Ascending aorta (tissue), 2 donors: ENCODE data around the gene SLC2A1. TPM values are rescaled to one million over a fixed set of nuclear protein-coding genes. Genes with fewer than 3 reads are reported as not detected.

Source experiments
- DNase-seq, 2 donors: peaks; one replicate each; pipeline ENCODE4 v3.0.0-alpha.2; 2019; ENCODE audit warnings: low spot score in 2 of 2
- H3K27ac ChIP-seq, 2 donors: fragments of 200-600 bp; sonication (generic); one replicate each; pipeline ENCODE4 v1.5.1; 2016 to 2017; ENCODE audit warnings: mild to moderate bottlenecking in 1 of 2
- H3K27me3 ChIP-seq: fragments of 200-600 bp; sonication (generic); one replicate; pipeline ENCODE4 v1.5.1; 2017
- H3K36me3 ChIP-seq, 2 donors: fragments of 200-600 bp; sonication (generic); one replicate each; pipeline ENCODE4 v1.5.1; 2016
- H3K4me1 ChIP-seq, 2 donors: fragments of 200-600 bp; sonication (generic); one replicate each; pipeline ENCODE4 v1.5.1; 2016 to 2017; ENCODE audit warnings: mild to moderate bottlenecking in 1 of 2
- H3K4me3 ChIP-seq, 2 donors: fragments of 200-600 bp; sonication (generic); one replicate each; pipeline ENCODE4 v1.5.1; 2016 to 2017; ENCODE audit warnings: mild to moderate bottlenecking in 1 of 2
- H3K9me3 ChIP-seq, 2 donors: fragments of 200-600 bp; sonication (generic); one replicate each; pipeline ENCODE4 v1.5.1; 2016
- intact Hi-C: fragments of 100-400 bp; cut with DNase I; formaldehyde crosslinking; loops from one replicate; pipeline ENCODE4 v1.15.1; 2023
- total RNA-seq: library from RNA; depleted of rRNA; stranded (reverse); fragments of >200 nt; gene quantifications from one replicate; pipeline ENCODE4 v1.1.0, GENCODE V29; 2016
- TF ChIP-seq, protein P1 (sequence below), 3 experiments: fragments of 200-600 bp in 2 of 3; fragments of 450-650 bp in 1 of 3; sonication (generic) in 2 of 3; IDR thresholded peaks; one replicate each; pipeline ENCODE4 v1.5.1; 2016 to 2019; ENCODE audit warnings: antibody characterized with exemption in 3 of 3, mild to moderate bottlenecking in 1 of 3, moderate library complexity in 1 of 3

SLC2A1 gene
- total RNA-seq, 1 donor from 2014 or later: 15.5 TPM

- Histone ChIP-seq H3K36me3 (peaks cover 47 to 52% of the 10 kb centered on the region in 2 donors), H3K27ac (no peak overlapping the region), H3K27me3 (no peaks in the 10 kb centered on the region), H3K9me3 (no peaks in the 10 kb centered on the region), H3K4me3 (no peak overlapping the region), H3K4me1 (peaks cover 3 to 16% of the 10 kb centered on the region in 2 donors)
- TF ChIP-seq, protein P1, sequence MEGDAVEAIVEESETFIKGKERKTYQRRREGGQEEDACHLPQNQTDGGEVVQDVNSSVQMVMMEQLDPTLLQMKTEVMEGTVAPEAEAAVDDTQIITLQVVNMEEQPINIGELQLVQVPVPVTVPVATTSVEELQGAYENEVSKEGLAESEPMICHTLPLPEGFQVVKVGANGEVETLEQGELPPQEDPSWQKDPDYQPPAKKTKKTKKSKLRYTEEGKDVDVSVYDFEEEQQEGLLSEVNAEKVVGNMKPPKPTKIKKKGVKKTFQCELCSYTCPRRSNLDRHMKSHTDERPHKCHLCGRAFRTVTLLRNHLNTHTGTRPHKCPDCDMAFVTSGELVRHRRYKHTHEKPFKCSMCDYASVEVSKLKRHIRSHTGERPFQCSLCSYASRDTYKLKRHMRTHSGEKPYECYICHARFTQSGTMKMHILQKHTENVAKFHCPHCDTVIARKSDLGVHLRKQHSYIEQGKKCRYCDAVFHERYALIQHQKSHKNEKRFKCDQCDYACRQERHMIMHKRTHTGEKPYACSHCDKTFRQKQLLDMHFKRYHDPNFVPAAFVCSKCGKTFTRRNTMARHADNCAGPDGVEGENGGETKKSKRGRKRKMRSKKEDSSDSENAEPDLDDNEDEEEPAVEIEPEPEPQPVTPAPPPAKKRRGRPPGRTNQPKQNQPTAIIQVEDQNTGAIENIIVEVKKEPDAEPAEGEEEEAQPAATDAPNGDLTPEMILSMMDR (IDR thresholded peaks at IDR 0.05): no peak
- intact Hi-C loops: loop anchor here (10.0 kb wide), 1 partner anchor 594 kb away; the partner anchor contains the start of gene FOXJ3
- peak in 1 of 2 donors; percentile 60 for DNase-seq
Measured at GRCh38 chr1:42928859-42929258, 29.8 kb downstream of the SLC2A1 start.

DNA sequence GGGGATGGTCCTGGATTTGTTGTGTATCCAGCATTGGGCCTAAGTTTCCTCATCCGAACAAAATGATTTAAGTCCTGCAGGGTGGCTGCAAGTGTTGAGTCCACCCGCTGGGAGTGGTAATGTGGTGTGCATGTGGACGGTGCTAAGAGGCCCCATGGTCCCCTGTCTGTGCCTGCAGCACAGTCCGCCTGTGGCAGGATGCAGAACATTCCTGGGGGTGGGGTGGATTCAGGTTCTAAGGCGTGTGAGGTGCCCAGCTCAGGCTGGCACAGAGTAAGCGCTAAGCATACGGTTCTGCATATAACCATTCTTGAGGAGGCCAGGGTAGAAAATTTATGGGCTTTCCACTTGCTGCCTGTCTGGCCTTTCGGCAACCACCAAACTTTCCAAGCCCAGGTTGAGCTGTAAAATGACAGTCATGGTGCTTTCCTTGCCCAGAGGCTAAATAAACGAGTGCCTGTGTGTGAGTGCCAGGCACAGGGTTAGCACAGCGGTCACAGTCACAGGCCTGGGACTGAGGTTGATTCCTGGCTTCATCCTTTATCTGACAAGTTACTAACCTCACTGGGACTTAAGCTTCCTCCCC lies 30.7 kb downstream of the SLC2A1 start:
- H3K27ac ChIP-seq: no peak overlapping the region
- H3K4me1 ChIP-seq: peaks cover 3 to 22% of the 10 kb centered on the region in 2 donors
- TF ChIP-seq, protein P1 (IDR thresholded peaks at IDR 0.05): no peak
- DNase-seq: no peak
- H3K9me3 ChIP-seq: no peaks in the 10 kb centered on the region
- no peak overlapping the region for H3K4me3 ChIP-seq
- peaks cover 47 to 50% of the 10 kb centered on the region in 2 donors for H3K36me3 ChIP-seq
- no peaks in the 10 kb centered on the region for H3K27me3 ChIP-seq
- intact Hi-C loops: loop anchor here (10.0 kb wide), 1 partner anchor 593 kb away; the partner anchor contains the start of gene FOXJ3

- Histone ChIP-seq H3K9me3 (no peaks in the 10 kb centered on the region), H3K27me3 (no peaks in the 10 kb centered on the region), H3K4me3 (no peak overlapping the region), H3K27ac (no peak overlapping the region), H3K36me3 (peaks cover 47 to 50% of the 10 kb centered on the region in 2 donors), H3K4me1 (peaks cover 3 to 18% of the 10 kb centered on the region in 2 donors)
- TF ChIP-seq, protein P1 (IDR thresholded peaks at IDR 0.05): no peak
- intact Hi-C loops: loop anchor here (10.0 kb wide), 1 partner anchor 593 kb away; the partner anchor contains the start of gene FOXJ3
- DNase-seq: no peak
Measured at GRCh38 chr1:42927274-42927841, 31.3 kb downstream of the SLC2A1 start.

- no peaks in the 10 kb centered on the region for H3K9me3 ChIP-seq
- no peak for DNase-seq
- intact Hi-C loops: loop anchor here (10.0 kb wide), 1 partner anchor 592 kb away; the partner anchor contains the start of gene FOXJ3
- peaks cover 47 to 50% of the 10 kb centered on the region in 2 donors for H3K36me3 ChIP-seq
- no peak overlapping the region for H3K27ac ChIP-seq
- no peak overlapping the region for H3K4me3 ChIP-seq
- TF ChIP-seq, protein P1 (IDR thresholded peaks at IDR 0.05): no peak
- H3K27me3 ChIP-seq: no peaks in the 10 kb centered on the region
- peaks cover 3 to 13% of the 10 kb centered on the region in 2 donors for H3K4me1 ChIP-seq
Measured at GRCh38 chr1:42926879-42927242, 31.8 kb downstream of the SLC2A1 start.

DNA sequence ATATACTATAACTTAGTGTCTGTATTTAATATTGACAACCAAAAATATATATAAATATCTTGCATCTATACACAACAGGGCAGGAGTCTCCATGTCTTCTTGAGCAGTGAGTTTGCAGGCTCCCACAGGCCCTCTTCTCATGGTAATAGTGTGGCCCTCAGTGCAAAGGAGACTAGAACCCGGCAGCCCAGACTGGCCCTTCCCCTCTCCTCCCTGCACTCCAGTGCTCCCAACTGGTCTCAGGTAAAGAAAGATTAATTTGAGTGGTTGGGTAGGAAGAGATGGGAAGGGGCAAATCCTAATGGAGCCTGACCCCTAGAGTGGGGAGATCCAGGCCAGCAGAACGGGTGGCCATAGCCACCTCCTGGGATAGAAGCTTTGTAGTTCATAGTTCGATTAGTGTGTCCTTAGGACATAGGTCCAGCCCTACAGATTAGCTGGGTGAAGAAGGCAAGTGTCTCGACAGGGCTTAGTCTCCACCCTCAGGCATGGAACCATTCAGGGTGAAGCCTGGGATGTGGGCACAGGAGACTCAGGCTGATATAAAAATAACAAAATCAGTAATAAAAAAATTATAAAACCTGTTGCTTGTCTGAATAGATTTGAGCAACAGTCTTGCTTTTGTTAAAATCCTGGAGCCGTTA lies 32.3 kb downstream of the SLC2A1 start:
- Histone ChIP-seq H3K4me1 (peaks cover 3 to 10% of the 10 kb centered on the region in 2 donors), H3K27me3 (no peaks in the 10 kb centered on the region), H3K4me3 (no peak overlapping the region), H3K27ac (no peak overlapping the region), H3K36me3 (peaks cover 47 to 50% of the 10 kb centered on the region in 2 donors), H3K9me3 (no peaks in the 10 kb centered on the region)
- intact Hi-C loops: loop anchor here (10.0 kb wide), 1 partner anchor 592 kb away; the partner anchor contains the start of gene FOXJ3
- TF ChIP-seq, protein P1 (IDR thresholded peaks at IDR 0.05): no peak
- DNase-seq: no peak
